GM12891 (cell line): ENCODE results near the gene CTNNA2.

ENCODE experiments used
- PAX5 ChIP-seq: IDR thresholded peaks from 2 replicates; pipeline ENCODE4 v1.6.1; 2011; ENCODE audit warnings: low read length, moderate library complexity, mild to moderate bottlenecking; ENCODE audit not compliant: insufficient read depth, severe bottlenecking
- POLR2A ChIP-seq: IDR thresholded peaks from 2 replicates; pipeline ENCODE4 v1.6.1; 2011; ENCODE audit warnings: low read depth, low read length, control low read depth
- POLR2AphosphoS5 ChIP-seq: IDR thresholded peaks from 2 replicates; pipeline ENCODE4 v1.6.1; 2011; ENCODE audit warnings: low read depth, low read length, control low read depth
- POU2F2 ChIP-seq: IDR thresholded peaks from 2 replicates; pipeline ENCODE4 v1.6.1; 2011; ENCODE audit warnings: low read depth, mild to moderate bottlenecking, control low read depth, low read length, moderate library complexity
- TAF1 ChIP-seq: IDR thresholded peaks from 2 replicates; pipeline ENCODE4 v1.6.1; 2011; ENCODE audit warnings: low read depth, low read length, control low read depth

GRCh38 chr2:79782576-79783452, 270.0 kb downstream of the CTNNA2 start:
- TF ChIP-seq POLR2AphosphoS5 (no peak), TAF1 (no peak), POLR2A (no peak), PAX5 (no peak), POU2F2 (no peak)
